H1 (cell line): ENCODE results near the gene METTL1. TPM values are rescaled to one million over a fixed set of nuclear protein-coding genes. Genes with fewer than 3 reads are reported as not detected.

Source experiments
- CTBP2 ChIP-seq: IDR thresholded peaks from 2 replicates; pipeline ENCODE4 v1.7.0; 2011; ENCODE audit warnings: borderline replicate concordance, mild to moderate bottlenecking, moderate library complexity, mixed read lengths, low read length; ENCODE audit not compliant: insufficient read depth, insufficient read length
- RBBP5 ChIP-seq: IDR thresholded peaks from 2 replicates; pipeline ENCODE4 v1.7.1; 2012; ENCODE audit warnings: low read depth, mild to moderate bottlenecking, inconsistent platforms, low read length, moderate library complexity, borderline replicate concordance
- SP4 ChIP-seq: IDR thresholded peaks from 2 replicates; pipeline ENCODE4 v1.6.1; 2012; ENCODE audit warnings: low read length, inconsistent platforms
- polyA plus RNA-seq, 7 experiments: library from polyadenylated mRNA; depleted of rRNA in 3 of 7; stranded (reverse) in 5 of 7; unstranded in 2 of 7; fragments of >200 nt in 5 of 7; fragments of 200-250 nt in 2 of 7; gene quantifications; 1 replicate in 5 of 7; 2 replicates in 1 of 7; 4 replicates in 1 of 7; pipeline versions ENCODE4 v1.2.1 to v1.2.3, GENCODE V29; 2011 to 2013; ENCODE audit warnings: missing spikeins in 2 of 7, mixed read lengths in 2 of 7
- total RNA-seq: library from RNA; stranded (reverse); fragmentation: NEBNext Ultra II Directional; extraction: Animal tissue kit (Norgen Biotek cat#: 25700); gene quantifications from 2 replicates; pipeline ENCODE4 v1.2.1, GENCODE V29; 2021

Gene METTL1
- total and polyA plus RNA-seq, 2 of the 8 experiments (the other 6 are each of a cell fraction or from before 2014, with no cell fraction given): 40.5 to 46.0 TPM

DNA sequence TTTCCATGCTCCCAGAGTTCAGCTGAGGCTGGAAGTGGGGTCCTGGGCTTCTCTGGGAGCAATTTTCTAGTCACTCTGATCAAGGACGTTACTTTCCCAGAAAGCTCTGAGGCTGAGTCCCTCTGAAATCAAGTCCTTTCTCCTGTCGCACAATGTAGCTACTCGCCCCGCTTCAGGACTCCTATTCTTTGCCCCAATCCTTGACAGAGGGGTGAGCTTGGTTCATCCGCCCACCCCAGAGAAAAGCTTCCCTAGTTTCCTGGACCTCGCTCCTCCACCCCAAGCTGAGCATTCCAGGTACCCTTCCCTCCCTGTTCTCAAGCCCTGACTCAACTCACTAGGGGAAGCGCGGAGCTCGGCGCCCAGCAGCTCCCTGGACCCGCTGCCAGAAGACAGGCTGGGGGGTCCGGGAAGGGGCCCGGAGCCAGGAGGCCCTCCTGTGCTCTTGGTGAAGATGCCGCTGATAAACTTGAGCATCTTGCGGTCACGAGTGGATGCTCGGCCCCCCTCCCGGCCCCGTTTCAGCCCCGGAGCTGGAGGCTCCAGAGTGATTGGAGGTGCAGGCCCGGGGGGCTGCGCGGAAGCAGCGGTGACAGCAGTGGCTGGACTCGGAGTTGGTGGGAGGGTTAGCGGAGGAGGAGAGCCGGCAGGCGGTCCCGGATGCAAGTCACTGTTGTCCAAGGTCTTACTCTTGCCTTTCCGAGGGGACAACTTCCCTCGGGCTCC lies 35.0 kb downstream of the METTL1 start (continued):
- no peak for TF ChIP-seq RBBP5
- no peak for TF ChIP-seq CTBP2
- TF ChIP-seq SP4: no peak
